Measurements from ENCODE around the gene GDI2. TPM values are rescaled to one million over a fixed set of nuclear protein-coding genes. Genes with fewer than 3 reads are reported as not detected.

GDI2 gene
- total and polyA plus RNA-seq, 9 of the 15 experiments (the other 6 are each of a cell fraction or from before 2014, with no cell fraction given) = 262 to 424 (median 287) TPM

GRCh38 chr10:5813341-5814109 is at the start of gene GDI2 (continued):
- TF ChIP-seq, protein P1, sequence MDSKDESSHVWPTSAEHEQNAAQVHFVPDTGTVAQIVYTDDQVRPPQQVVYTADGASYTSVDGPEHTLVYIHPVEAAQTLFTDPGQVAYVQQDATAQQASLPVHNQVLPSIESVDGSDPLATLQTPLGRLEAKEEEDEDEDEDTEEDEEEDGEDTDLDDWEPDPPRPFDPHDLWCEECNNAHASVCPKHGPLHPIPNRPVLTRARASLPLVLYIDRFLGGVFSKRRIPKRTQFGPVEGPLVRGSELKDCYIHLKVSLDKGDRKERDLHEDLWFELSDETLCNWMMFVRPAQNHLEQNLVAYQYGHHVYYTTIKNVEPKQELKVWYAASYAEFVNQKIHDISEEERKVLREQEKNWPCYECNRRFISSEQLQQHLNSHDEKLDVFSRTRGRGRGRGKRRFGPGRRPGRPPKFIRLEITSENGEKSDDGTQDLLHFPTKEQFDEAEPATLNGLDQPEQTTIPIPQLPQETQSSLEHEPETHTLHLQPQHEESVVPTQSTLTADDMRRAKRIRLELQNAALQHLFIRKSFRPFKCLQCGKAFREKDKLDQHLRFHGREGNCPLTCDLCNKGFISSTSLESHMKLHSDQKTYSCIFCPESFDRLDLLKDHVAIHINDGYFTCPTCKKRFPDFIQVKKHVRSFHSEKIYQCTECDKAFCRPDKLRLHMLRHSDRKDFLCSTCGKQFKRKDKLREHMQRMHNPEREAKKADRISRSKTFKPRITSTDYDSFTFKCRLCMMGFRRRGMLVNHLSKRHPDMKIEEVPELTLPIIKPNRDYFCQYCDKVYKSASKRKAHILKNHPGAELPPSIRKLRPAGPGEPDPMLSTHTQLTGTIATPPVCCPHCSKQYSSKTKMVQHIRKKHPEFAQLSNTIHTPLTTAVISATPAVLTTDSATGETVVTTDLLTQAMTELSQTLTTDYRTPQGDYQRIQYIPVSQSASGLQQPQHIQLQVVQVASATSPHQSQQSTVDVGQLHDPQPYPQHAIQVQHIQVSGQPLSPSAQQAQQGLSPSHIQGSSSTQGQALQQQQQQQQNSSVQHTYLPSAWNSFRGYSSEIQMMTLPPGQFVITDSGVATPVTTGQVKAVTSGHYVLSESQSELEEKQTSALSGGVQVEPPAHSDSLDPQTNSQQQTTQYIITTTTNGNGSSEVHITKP (IDR thresholded peaks at IDR 0.05; ENCODE audit: partially characterized antibody) = peak; percentile 81
- TF ChIP-seq, protein P2, sequence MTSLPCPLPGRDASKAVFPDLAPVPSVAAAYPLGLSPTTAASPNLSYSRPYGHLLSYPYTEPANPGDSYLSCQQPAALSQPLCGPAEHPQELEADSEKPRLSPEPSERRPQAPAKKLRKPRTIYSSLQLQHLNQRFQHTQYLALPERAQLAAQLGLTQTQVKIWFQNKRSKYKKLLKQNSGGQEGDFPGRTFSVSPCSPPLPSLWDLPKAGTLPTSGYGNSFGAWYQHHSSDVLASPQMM (CRISPR knock-in tag; IDR thresholded peaks at IDR 0.05) = no peak
- TF ChIP-seq ZNF395 (CRISPR knock-in tag; IDR thresholded peaks at IDR 0.05) = peak; percentile 93; the same call in 1 of the 2 replicates
- TF ChIP-seq ZBTB1 (CRISPR knock-in tag; IDR thresholded peaks at IDR 0.05; ENCODE audit: borderline replicate concordance, low read depth) = peak; percentile 79
- TF ChIP-seq ZBTB49 (CRISPR knock-in tag; IDR thresholded peaks at IDR 0.05; ENCODE audit: borderline replicate concordance) = peak; percentile 59; the same call in 1 of the 2 replicates
- TF ChIP-seq ZBTB33 (CRISPR knock-in tag; IDR thresholded peaks at IDR 0.05) = peak; percentile 88

Data from K562 (cell line).